ENCODE measurements around the gene CDCP1.

DNA sequence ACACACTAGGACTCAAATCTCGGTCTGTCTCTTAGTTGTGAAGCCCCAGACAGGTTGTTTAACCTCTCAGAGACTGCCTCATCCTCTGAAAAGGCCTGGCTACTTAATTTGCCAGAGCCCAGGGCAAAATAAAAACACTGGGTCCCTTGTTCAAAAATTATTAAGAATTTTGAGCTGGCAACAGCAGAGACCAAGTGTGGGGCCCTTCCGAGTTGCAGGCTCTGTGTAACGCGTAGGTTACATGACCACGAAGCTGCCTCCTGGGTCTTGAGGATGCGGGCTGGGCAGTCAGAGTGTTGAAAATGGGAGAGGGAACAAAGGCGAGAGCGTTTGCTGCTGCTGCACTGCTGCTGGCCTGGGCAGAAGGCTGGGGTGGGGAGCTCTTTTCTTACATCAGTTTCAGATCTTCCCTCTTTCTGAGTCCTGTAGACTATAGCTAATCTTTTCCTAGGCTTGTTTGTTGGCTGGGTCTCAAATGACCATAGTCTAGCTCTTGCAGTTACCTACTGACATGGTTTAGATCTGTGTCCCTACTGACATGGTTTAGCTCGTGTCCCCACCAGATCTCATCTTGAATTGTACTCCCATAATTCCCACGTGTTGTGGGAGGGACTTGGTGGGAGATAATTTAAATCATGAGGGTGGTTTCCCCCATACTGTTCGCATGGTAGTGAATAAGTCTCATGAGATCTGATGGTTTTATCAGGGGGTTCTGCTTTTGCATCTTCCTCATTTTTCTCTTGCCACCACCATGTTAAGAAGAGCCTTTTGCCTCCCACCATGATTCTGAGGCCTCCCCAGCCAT, 70.2 kb downstream of the CDCP1 start:
- TF ChIP-seq, protein P1, sequence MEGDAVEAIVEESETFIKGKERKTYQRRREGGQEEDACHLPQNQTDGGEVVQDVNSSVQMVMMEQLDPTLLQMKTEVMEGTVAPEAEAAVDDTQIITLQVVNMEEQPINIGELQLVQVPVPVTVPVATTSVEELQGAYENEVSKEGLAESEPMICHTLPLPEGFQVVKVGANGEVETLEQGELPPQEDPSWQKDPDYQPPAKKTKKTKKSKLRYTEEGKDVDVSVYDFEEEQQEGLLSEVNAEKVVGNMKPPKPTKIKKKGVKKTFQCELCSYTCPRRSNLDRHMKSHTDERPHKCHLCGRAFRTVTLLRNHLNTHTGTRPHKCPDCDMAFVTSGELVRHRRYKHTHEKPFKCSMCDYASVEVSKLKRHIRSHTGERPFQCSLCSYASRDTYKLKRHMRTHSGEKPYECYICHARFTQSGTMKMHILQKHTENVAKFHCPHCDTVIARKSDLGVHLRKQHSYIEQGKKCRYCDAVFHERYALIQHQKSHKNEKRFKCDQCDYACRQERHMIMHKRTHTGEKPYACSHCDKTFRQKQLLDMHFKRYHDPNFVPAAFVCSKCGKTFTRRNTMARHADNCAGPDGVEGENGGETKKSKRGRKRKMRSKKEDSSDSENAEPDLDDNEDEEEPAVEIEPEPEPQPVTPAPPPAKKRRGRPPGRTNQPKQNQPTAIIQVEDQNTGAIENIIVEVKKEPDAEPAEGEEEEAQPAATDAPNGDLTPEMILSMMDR (IDR thresholded peaks at IDR 0.05; ENCODE audit: insufficient read depth, low read length, poor library complexity, severe bottlenecking) = no peak
- TF ChIP-seq EZH2phosphoT487 (conservative IDR thresholded peaks at IDR 0.05; ENCODE audit: low read length) = no peak
